DOHH2 (cell line): Measurements from ENCODE around the gene EDEM2.

Experiments
- H3F3A ChIP-seq: fragments of 200-600 bp; sonication (generic), shearing (Covaris generic); 2 replicates; pipeline ENCODE4 v1.6.0; 2016; ENCODE audit warnings: antibody characterized with exemption, mild to moderate bottlenecking; ENCODE audit not compliant: control insufficient read depth, insufficient read depth
- H3K27ac ChIP-seq: fragments of 200-600 bp; sonication (generic); 2 replicates; pipeline ENCODE4 v1.5.1; 2014; ENCODE audit warnings: low read depth, mild to moderate bottlenecking, low read length, moderate library complexity
- H3K27me3 ChIP-seq: fragments of 200-600 bp; sonication (generic); 2 replicates; pipeline ENCODE4 v1.6.1; 2014; ENCODE audit warnings: mild to moderate bottlenecking, low read length, mixed read lengths; ENCODE audit not compliant: control insufficient read depth
- H3K36me3 ChIP-seq: fragments of 200-600 bp; sonication (generic); 2 replicates; pipeline ENCODE4 v1.6.1; 2014; ENCODE audit warnings: mild to moderate bottlenecking, low read length, moderate library complexity, mixed read lengths; ENCODE audit not compliant: control insufficient read depth
- H3K4me1 ChIP-seq: fragments of 200-600 bp; sonication (generic); 2 replicates; pipeline ENCODE4 v1.6.1; 2014; ENCODE audit warnings: mild to moderate bottlenecking, low read length, mixed read lengths; ENCODE audit not compliant: control insufficient read depth
- H3K4me2 ChIP-seq: fragments of 200-600 bp; sonication (generic); 2 replicates; pipeline ENCODE4 v1.6.0; 2014; ENCODE audit warnings: mild to moderate bottlenecking, low read length, moderate library complexity
- H3K4me3 ChIP-seq: fragments of 200-600 bp; sonication (generic); 2 replicates; pipeline ENCODE4 v1.5.1; 2014; ENCODE audit warnings: mild to moderate bottlenecking, low read length, mixed read lengths
- H3K79me2 ChIP-seq: fragments of 200-600 bp; sonication (generic); 2 replicates; pipeline ENCODE4 v1.6.1; 2014; ENCODE audit warnings: mild to moderate bottlenecking, low read length, mixed read lengths; ENCODE audit not compliant: control insufficient read depth
- H3K9me2 ChIP-seq: fragments of 200-600 bp; sonication (generic); replicated peaks from 2 replicates; pipeline ENCODE4 v1.6.1; 2014; ENCODE audit warnings: mild to moderate bottlenecking, low read length, mixed read lengths; ENCODE audit not compliant: control insufficient read depth
- H3K9me3 ChIP-seq: fragments of 200-600 bp; sonication (generic); 2 replicates; pipeline ENCODE4 v1.6.1; 2014; ENCODE audit warnings: antibody characterized with exemption, low read length, mixed read lengths; ENCODE audit not compliant: control insufficient read depth, insufficient read depth
- H4K20me1 ChIP-seq: fragments of 200-600 bp; sonication (generic); 2 replicates; pipeline ENCODE4 v1.6.0; 2014; ENCODE audit warnings: low read depth, mild to moderate bottlenecking, antibody characterized with exemption, low read length, moderate library complexity; ENCODE audit not compliant: control insufficient read depth, insufficient read depth
- EZH2phosphoT487 ChIP-seq: fragments of 200-600 bp; sonication (generic); IDR thresholded peaks from 2 replicates; pipeline ENCODE4 v1.6.1; 2017; ENCODE audit warnings: borderline replicate concordance, mild to moderate bottlenecking, antibody characterized with exemption, low read length, moderate library complexity, mixed read lengths
- TF ChIP-seq, protein P1 (sequence below): fragments of 200-600 bp; sonication (generic); IDR thresholded peaks from one replicate; pipeline ENCODE4 v1.5.1; 2014; ENCODE audit warnings: antibody characterized with exemption, mild to moderate bottlenecking, low read depth, low read length; ENCODE audit not compliant: poor library complexity, severe bottlenecking

EDEM2 gene

DNA sequence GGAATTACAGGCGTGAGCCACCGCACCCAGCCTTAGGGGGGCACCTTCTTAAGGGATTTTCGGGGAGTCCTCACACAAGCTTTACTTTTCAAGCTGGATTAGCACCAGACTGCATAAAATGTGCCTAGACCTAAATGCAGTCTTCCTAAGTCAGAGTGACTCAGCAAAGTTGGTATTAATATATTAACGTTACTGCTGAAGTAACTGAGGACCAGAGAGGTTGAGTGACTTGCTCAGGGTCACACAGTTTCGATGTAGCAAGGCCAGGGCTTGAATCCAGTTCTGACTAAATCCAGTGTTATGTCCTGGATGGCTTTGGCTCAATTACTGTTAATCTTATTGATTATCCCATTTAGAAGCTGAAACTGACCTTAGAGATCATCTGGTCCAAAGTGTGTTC is 13.4 kb downstream of the EDEM2 start:
- H4K20me1 ChIP-seq, result no peaks in the 10 kb centered on the region

DNA sequence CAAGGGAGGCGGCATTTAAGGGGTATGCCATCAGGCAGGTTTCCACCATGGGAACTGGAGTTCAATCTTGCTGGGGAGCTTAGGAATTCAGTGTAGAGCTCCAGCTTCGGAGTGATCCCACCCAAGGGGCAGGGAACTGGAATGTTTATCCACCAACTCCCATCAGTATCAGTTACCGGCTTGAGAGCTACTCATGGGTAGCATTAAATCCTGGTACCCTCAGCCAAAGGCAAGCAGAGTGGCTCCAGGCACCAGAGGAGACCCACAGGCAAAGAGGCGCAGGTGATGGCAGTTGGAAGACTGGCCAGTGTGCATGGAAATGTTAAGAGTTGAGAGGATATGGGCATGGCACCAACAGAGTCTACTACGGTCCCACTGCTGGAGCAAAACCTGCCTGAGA is 14.1 kb downstream of the EDEM2 start:
- no peak overlapping the region for H3K4me2 ChIP-seq
- H3K27me3 ChIP-seq, result no peaks in the 10 kb centered on the region
- TF ChIP-seq, protein P1, sequence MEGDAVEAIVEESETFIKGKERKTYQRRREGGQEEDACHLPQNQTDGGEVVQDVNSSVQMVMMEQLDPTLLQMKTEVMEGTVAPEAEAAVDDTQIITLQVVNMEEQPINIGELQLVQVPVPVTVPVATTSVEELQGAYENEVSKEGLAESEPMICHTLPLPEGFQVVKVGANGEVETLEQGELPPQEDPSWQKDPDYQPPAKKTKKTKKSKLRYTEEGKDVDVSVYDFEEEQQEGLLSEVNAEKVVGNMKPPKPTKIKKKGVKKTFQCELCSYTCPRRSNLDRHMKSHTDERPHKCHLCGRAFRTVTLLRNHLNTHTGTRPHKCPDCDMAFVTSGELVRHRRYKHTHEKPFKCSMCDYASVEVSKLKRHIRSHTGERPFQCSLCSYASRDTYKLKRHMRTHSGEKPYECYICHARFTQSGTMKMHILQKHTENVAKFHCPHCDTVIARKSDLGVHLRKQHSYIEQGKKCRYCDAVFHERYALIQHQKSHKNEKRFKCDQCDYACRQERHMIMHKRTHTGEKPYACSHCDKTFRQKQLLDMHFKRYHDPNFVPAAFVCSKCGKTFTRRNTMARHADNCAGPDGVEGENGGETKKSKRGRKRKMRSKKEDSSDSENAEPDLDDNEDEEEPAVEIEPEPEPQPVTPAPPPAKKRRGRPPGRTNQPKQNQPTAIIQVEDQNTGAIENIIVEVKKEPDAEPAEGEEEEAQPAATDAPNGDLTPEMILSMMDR, result no peak
- no peak for TF ChIP-seq EZH2phosphoT487
- no peaks in the 10 kb centered on the region for H3K9me2 ChIP-seq
- H3F3A ChIP-seq, result no peaks in the 10 kb centered on the region
- no peaks in the 10 kb centered on the region for H3K79me2 ChIP-seq
- no peaks in the 10 kb centered on the region for H4K20me1 ChIP-seq
- H3K27ac ChIP-seq, result no peak overlapping the region
- no peaks in the 10 kb centered on the region for H3K9me3 ChIP-seq
- H3K4me1 ChIP-seq, result no peaks in the 10 kb centered on the region
- H3K36me3 ChIP-seq, result peaks cover 25% of the 10 kb centered on the region
- no peak overlapping the region for H3K4me3 ChIP-seq

More for the DNA sequence above, 13.4 kb downstream of the EDEM2 start:
- no peaks in the 10 kb centered on the region for H3F3A ChIP-seq
- H3K4me3 ChIP-seq, result no peak overlapping the region
- no peak overlapping the region for H3K4me2 ChIP-seq
- no peaks in the 10 kb centered on the region for H3K79me2 ChIP-seq
- TF ChIP-seq EZH2phosphoT487, result no peak
- TF ChIP-seq, protein P1, result no peak
- no peak overlapping the region for H3K27ac ChIP-seq
- H3K36me3 ChIP-seq, result peaks cover 25% of the 10 kb centered on the region
- no peaks in the 10 kb centered on the region for H3K27me3 ChIP-seq
- H3K4me1 ChIP-seq, result no peaks in the 10 kb centered on the region
- H3K9me3 ChIP-seq, result no peaks in the 10 kb centered on the region
- H3K9me2 ChIP-seq, result no peaks in the 10 kb centered on the region

DNA sequence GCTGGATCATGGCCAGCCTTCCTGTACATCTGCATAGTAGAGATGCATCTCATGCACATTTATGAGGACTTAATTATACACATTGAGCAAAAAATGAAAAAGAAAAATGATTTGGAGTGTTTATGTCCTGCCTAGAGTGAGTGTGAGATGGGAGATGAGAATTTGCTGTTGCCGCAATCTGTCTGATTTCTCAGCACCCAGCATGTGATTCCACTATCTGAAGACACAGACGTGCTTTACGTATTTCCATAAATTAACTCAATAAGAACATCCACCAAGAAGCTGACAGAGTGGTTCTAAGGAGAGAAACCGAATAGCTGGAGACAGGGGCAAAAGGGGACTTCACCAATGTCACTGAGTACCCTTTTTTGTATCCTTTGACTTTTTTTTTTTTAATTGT is 15.2 kb downstream of the EDEM2 start:
- H3K4me2 ChIP-seq, result no peak overlapping the region
- no peak overlapping the region for H3K27ac ChIP-seq
- H3F3A ChIP-seq, result no peaks in the 10 kb centered on the region

More for the DNA sequence above, 15.2 kb downstream of the EDEM2 start:
- TF ChIP-seq, protein P1, result no peak
- TF ChIP-seq EZH2phosphoT487, result no peak
- Histone ChIP-seq H3K4me3 (no peak overlapping the region), H3K4me1 (no peaks in the 10 kb centered on the region), H4K20me1 (no peaks in the 10 kb centered on the region), H3K36me3 (peaks cover 24% of the 10 kb centered on the region), H3K79me2 (no peaks in the 10 kb centered on the region), H3K27me3 (no peaks in the 10 kb centered on the region), H3K9me2 (no peaks in the 10 kb centered on the region), H3K9me3 (no peaks in the 10 kb centered on the region)
